GM21717 (cell line): ENCODE data around the gene DEXI.

Source experiments
- ATAC-seq: cut with Tn5 transposase; IDR thresholded peaks from one replicate; pipeline ENCODE4 v1.9.1; 2021; ENCODE audit warnings: mild to moderate bottlenecking, moderate library complexity; ENCODE audit not compliant: unreplicated experiment

DEXI gene

DNA sequence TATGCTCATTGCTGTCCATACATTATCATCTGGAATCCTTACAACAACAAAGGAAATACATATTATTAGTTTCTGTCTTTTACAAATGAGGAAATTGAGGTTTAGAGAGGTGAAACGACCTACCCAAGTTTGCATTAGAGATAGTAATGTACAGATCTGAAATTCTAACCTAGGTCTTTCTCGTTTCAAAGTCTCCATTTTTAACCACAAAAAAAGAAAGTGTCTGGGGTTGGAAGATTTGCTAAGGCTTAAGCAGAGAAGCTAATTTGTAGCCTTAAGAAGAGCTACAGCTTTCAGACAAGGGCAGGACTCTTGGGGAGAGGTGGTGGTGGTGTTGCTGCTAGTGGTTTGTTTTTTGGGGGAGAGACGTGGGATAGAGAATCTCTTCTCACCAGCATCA, 46.1 kb downstream of the DEXI start:
- no peak for ATAC-seq

DNA sequence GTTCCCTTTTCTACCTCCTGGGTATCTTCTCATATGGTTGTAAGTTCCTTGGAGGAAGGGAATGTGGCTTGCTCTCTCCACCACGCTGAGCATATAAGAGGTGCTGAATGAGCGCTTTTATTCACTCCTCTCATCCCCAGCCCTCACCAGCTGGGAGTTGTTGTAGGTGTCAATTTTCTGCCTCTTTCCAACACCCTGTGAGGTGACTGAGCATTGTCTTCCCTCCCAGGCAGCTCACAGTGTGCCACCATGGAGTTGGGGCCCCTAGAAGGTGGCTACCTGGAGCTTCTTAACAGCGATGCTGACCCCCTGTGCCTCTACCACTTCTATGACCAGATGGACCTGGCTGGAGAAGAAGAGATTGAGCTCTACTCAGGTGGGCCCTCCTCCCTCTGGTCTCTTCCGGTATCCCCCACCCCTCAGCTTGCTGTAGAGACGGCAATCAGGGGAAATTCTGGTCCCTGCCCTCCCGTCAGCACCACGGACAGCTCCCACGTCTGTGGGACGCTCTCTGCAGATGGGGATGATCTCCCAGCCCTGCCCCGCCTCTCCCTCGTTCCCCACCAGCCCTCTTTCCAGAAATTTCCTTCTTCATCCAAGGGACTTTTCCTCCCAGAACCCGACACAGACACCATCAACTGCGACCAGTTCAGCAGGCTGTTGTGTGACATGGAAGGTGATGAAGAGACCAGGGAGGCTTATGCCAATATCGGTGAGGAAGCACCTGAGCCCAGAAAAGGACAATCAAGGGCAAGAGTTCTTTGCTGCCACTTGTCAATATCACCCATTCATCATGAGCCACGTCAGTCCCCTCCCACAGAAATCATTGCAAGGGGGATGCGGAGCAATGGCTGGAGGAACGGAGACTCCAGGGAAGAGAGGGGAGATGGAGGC, 47.0 kb downstream of the DEXI start:
- no peak for ATAC-seq

- ATAC-seq: no peak
These were observed 49.4 kb downstream of the DEXI start for GRCh38 chr16:10892782-10893318.

DNA sequence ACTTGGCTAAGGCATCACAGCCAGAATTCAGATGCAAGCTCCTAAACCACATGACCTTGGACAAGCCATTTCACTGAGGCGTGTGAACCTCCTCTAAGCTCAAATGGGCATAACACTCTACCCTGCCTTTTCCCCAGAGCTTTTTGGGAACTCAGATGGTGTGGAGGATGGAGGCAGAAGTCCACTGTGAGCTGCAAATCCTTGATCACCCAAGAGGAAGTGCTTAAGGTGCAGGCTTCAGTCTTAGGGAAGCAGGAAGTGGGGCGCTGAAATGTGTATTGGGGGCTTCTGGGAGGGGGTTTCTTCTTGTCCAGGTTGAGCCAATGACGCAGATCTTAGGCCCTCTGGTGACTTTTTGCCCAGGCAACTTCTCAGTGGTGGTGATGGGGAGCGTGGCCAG, 52.4 kb downstream of the DEXI start:
- no peak for ATAC-seq

- ATAC-seq: no peak
These were observed 53.8 kb downstream of the DEXI start for GRCh38 chr16:10888320-10888937.

- ATAC-seq: no peak
These were observed 57.0 kb downstream of the DEXI start for GRCh38 chr16:10885246-10885645.

DNA sequence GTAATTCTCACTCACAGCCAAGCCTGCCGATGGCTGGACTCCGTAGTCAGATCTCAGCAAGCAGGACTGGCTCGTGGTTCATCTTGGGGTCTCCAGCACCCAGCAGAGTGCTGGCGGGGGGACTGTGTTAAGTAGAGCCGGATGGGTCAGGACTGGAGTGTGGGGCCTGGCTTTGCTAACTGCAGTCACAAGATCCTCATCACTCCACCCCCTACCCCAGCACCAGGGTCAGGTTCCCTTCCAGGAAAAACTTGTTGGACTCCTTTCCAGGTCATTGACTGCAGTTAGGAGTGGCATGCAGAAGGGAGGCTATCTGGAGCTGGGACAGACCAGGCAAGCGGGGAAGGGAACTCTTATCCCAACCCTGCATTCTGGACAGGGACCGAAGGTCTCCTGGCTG, 59.3 kb downstream of the DEXI start:
- no peak for ATAC-seq

GRCh38 chr16:10881479-10882030, 60.7 kb downstream of the DEXI start:
- no peak for ATAC-seq

- no peak for ATAC-seq
These were observed 61.4 kb downstream of the DEXI start for GRCh38 chr16:10880594-10881452.

- ATAC-seq: no peak
These were observed 62.3 kb downstream of the DEXI start for GRCh38 chr16:10879681-10880589.
